HEK293T (cell line): ENCODE measurements around the gene FANCD2.
"Not testable (repeated sequence)": the region's sequence is repeated elsewhere in the genome, so short reads cannot be mapped to it uniquely, and the experiment has no call there.

ENCODE experiments used
- CTCF ChIA-PET: fragments of 350-600 bp; formaldehyde crosslinking; extraction: SDS; loops from one replicate; lab custom pipeline; 2021; ENCODE audit warnings: antibody characterized with exemption, inconsistent platforms; lab: Yijun Ruan, JAX
- POLR2A ChIA-PET: fragments of 350-600 bp; formaldehyde crosslinking; extraction: SDS; loops from one replicate; lab custom pipeline; 2020; ENCODE audit warnings: antibody characterized with exemption, inconsistent platforms; lab: Yijun Ruan, JAX
- DNase-seq: peaks from one replicate; pipeline ENCODE4 v3.0.0; 2012; ENCODE audit warnings: mixed read lengths; ENCODE audit errors: extremely low spot score
- ARNT ChIP-seq: fragments of 450-650 bp; IDR thresholded peaks from 2 replicates; pipeline ENCODE4 v1.6.1; 2017; ENCODE audit warnings: mild to moderate bottlenecking
- BHLHE40 ChIP-seq: fragments of 450-650 bp; IDR thresholded peaks from 2 replicates; pipeline ENCODE4 v1.6.1; 2016; ENCODE audit warnings: mild to moderate bottlenecking, moderate library complexity, borderline replicate concordance
- CTBP1 ChIP-seq: fragments of 450-650 bp; IDR thresholded peaks from 2 replicates; pipeline ENCODE4 v1.6.1; 2016; ENCODE audit warnings: borderline replicate concordance
- ELF4 ChIP-seq: fragments of 450-650 bp; IDR thresholded peaks from 2 replicates; pipeline ENCODE4 v1.6.1; 2017; ENCODE audit warnings: antibody characterized with exemption
- FOXA1 ChIP-seq: fragments of 450-650 bp; IDR thresholded peaks from 2 replicates; pipeline ENCODE4 v1.6.1; 2016; ENCODE audit warnings: mild to moderate bottlenecking
- FOXK2 ChIP-seq: fragments of 450-650 bp; IDR thresholded peaks from 2 replicates; pipeline ENCODE4 v1.6.1; 2016; ENCODE audit warnings: mild to moderate bottlenecking
- FOXM1 ChIP-seq: fragments of 450-650 bp; IDR thresholded peaks from 2 replicates; pipeline ENCODE4 v1.6.1; 2017; ENCODE audit warnings: mild to moderate bottlenecking, borderline replicate concordance
- HDGF ChIP-seq: fragments of 450-650 bp; IDR thresholded peaks from 2 replicates; pipeline ENCODE4 v1.6.1; 2017; ENCODE audit warnings: antibody characterized with exemption, borderline replicate concordance
- L3MBTL2 ChIP-seq: fragments of 450-650 bp; conservative IDR thresholded peaks from 2 replicates; pipeline ENCODE4 v1.6.1; 2016; ENCODE audit warnings: mild to moderate bottlenecking
- LEF1 ChIP-seq: fragments of 450-650 bp; IDR thresholded peaks from 2 replicates; pipeline ENCODE4 v1.6.1; 2017; ENCODE audit warnings: mild to moderate bottlenecking, borderline replicate concordance
- NFRKB ChIP-seq: fragments of 450-650 bp; IDR thresholded peaks from 2 replicates; pipeline ENCODE4 v1.6.1; 2016; ENCODE audit warnings: mild to moderate bottlenecking, moderate library complexity
- SP1 ChIP-seq: fragments of 450-650 bp; IDR thresholded peaks from 2 replicates; pipeline ENCODE4 v1.6.1; 2017
- SUZ12 ChIP-seq: fragments of 450-650 bp; IDR thresholded peaks from 2 replicates; pipeline ENCODE4 v1.6.1; 2016; ENCODE audit warnings: mild to moderate bottlenecking
- TARDBP ChIP-seq: fragments of 450-650 bp; IDR thresholded peaks from 2 replicates; pipeline ENCODE4 v1.6.1; 2016
- ZNF384 ChIP-seq: fragments of 450-650 bp; IDR thresholded peaks from 2 replicates; pipeline ENCODE4 v1.6.1; 2016
- TF ChIP-seq, protein P1 (sequence below): fragments of 450-650 bp; IDR thresholded peaks from 2 replicates; pipeline ENCODE4 v1.6.1; 2016

Gene FANCD2

DNA sequence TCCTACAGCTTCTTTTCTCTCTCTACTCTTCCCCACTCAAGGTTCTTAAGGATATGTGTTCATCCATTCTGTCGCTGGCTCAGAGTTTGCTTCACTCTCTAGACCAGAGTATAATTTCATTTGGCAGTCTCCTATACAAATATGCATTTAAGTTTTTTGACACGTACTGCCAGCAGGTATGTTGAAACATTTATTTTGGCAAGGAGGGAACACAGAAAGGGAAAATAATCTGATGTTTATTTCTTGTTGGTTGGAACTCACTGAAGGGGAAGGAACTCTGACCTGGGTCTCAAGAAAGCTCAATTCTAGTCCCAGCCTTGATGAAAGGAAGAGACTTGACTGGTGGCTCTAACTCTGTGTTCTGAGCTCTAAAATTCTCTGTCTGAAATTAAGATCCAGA is 21.6 kb downstream of the FANCD2 start:
- ChIA-PET CTCF (no interaction called here), POLR2A (no interaction called here)
- DNase-seq, result no peak
- TF ChIP-seq TARDBP (no peak), NFRKB (no peak), FOXA1 (no peak), BHLHE40 (no peak), HDGF (no peak), FOXM1 (no peak), FOXK2 (no peak), ELF4 (no peak), LEF1 (no peak), CTBP1 (no peak), SP1 (no peak), ZNF384 (no peak), ARNT (no peak), SUZ12 (no peak), L3MBTL2 (no peak)
- TF ChIP-seq, protein P1, sequence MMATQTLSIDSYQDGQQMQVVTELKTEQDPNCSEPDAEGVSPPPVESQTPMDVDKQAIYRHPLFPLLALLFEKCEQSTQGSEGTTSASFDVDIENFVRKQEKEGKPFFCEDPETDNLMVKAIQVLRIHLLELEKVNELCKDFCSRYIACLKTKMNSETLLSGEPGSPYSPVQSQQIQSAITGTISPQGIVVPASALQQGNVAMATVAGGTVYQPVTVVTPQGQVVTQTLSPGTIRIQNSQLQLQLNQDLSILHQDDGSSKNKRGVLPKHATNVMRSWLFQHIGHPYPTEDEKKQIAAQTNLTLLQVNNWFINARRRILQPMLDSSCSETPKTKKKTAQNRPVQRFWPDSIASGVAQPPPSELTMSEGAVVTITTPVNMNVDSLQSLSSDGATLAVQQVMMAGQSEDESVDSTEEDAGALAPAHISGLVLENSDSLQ, result no peak

DNA sequence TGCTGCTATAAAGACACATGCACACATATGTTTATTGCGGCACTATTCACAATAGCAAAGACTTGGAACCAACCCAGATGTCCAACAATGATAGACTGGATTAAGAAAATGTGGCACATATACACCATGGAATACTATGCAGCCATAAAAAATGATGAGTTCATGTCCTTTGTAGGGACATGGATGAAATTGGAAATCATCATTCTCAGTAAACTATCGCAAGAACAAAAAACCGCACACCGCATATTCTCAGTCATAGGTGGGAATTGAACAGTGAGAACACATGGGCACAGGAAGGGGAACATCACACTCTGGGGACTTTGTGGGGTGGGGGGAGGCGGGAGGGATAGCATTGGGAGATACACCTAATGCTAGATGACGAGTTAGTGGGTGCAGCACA is 26.8 kb downstream of the FANCD2 start:
- POLR2A ChIA-PET, CTCF ChIA-PET: not testable (repeated sequence)

DNA sequence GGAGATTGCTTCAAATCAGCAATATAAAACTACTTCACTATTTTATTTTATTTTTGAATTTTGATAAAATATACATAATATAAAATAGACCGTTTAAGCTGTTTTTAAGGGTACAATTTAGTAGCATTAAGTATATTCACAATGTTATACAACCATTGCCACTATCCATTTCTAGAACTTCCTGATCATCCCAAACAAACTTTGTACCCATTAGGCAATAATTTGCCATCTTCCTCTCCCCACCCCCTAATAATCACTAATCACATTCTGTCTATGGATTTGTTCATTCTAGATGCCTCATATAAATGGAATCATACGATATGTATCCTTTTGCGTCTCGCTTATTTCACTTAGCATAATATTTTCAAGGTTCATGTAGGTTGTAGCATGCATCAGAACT is 28.9 kb downstream of the FANCD2 start:
- TF ChIP-seq NFRKB, result no peak
- no peak for TF ChIP-seq ZNF384
- TF ChIP-seq ARNT, result no peak
- no peak for TF ChIP-seq L3MBTL2
- no peak for TF ChIP-seq SUZ12
- TF ChIP-seq, protein P1, result no peak
- TF ChIP-seq ELF4, result no peak
- no peak for TF ChIP-seq CTBP1
- TF ChIP-seq BHLHE40, result no peak
- no peak for TF ChIP-seq FOXA1
- DNase-seq, result no peak
- CTCF ChIA-PET, result no interaction called here
- POLR2A ChIA-PET, result no interaction called here

More for the DNA sequence above, 26.8 kb downstream of the FANCD2 start:
- not testable (repeated sequence) for DNase-seq

DNA sequence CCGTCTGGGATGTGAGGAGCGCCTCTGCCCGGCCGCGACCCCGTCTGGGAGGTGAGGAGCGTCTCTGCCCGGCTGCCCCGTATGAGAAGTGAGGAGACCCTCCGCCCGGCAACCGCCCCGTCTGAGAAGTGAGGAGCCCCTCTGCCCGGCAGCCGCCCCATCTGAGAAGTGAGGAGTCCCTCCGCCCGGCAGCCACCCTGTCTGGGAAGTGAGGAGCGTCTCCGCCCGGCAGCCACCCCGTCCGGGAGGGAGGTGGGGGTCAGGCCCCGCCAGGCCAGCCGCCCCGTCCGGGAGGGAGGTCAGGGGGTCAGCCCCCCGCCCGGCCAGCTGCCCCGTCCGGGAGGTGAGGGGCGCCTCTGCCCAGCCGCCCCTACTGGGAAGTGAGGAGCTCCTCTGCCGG is 43.8 kb downstream of the FANCD2 start:
- DNase-seq, CTCF ChIA-PET, POLR2A ChIA-PET: not testable (repeated sequence)

DNA sequence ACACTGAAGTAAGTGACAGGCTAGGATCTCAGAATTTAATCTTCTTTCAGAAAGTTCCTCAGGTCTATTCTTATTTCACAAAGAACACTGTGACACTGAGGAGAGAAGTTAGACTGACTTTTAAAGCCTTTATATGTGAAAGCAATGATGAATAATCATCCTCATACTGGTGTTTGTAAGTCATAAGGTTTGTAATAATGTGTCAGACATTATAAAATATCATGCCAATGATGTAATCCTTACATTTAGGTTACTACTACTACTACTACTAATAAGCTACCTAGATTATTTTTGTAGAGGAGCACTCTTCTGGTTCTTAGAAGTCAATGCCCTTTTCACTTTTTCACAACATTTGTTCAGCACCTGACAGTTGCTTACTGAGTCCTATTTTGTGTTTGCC is 48.4 kb downstream of the FANCD2 start:
- POLR2A ChIA-PET, result no interaction called here
- CTCF ChIA-PET, result no interaction called here
- TF ChIP-seq CTBP1 (no peak), HDGF (no peak), ELF4 (no peak), L3MBTL2 (no peak), ARNT (no peak), SP1 (no peak), BHLHE40 (no peak), FOXK2 (no peak), SUZ12 (no peak), ZNF384 (no peak), TARDBP (no peak), LEF1 (no peak), NFRKB (no peak), FOXA1 (no peak), FOXM1 (no peak)
- TF ChIP-seq, protein P1, result no peak
- DNase-seq, result no peak

DNA sequence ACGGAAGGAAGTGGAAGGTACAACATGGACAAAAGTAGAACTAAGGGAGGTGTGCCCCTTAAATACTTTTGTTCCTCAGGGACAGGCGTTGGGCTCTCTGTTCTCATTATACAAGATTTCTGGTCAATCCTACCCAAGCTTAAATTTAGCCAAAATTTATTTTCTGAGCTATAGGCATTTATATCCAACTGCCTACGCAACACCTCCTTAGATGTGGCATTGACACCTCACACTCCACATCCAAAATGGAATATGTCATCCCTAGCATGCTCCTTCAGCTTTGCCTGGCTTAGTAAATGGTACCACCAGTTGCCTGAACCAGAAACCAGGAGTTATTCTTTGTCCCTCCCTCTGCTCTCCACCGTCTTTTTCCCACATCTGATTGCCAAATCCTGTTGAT is 55.6 kb downstream of the FANCD2 start:
- no peak for TF ChIP-seq LEF1
- TF ChIP-seq L3MBTL2, result no peak
- TF ChIP-seq NFRKB, result no peak
- TF ChIP-seq ELF4, result no peak
- TF ChIP-seq, protein P1, result no peak
- TF ChIP-seq TARDBP, result no peak
- TF ChIP-seq SUZ12, result no peak
- no peak for TF ChIP-seq SP1
- no peak for TF ChIP-seq FOXK2
- TF ChIP-seq ZNF384, result no peak
- no peak for TF ChIP-seq ARNT
- TF ChIP-seq CTBP1, result no peak
- CTCF ChIA-PET, result interaction anchor here (0.6 kb wide), 1 partner anchor 105 kb away, joined by 4 read pairs; no protein-coding TSS in a partner anchor
- POLR2A ChIA-PET, result no interaction called here
- DNase-seq, result no peak
